Psoas muscle (tissue), 8 donors: ENCODE data around the gene PPAT. TPM values are rescaled to one million over a fixed set of nuclear protein-coding genes. Genes with fewer than 3 reads are reported as not detected.
"Not testable (repeated sequence)": the region's sequence is repeated elsewhere in the genome, so short reads cannot be mapped to it uniquely, and the experiment has no call there.

Experiments used
- ATAC-seq, 4 donors: fragments of 200-7000 bp; cut with Tn5 transposase; one replicate each; pipeline ENCODE4 v1.9.1; 2020; ENCODE audit warnings: moderate library complexity in 3 of 4, mild to moderate bottlenecking in 2 of 4
- DNase-seq, 2 donors: peaks; one replicate each; pipeline ENCODE4 v3.0.0-alpha.2; 2020
- H3K27ac ChIP-seq: fragments of 200-600 bp; one replicate; pipeline ENCODE4 v1.8.0; 2022
- H3K27me3 ChIP-seq, 3 donors: fragments of 200-600 bp in 1 of 3; one replicate each; pipeline versions ENCODE4 v1.6.1 to v1.8.0; 2013 to 2022; ENCODE audit warnings: low read length in 2 of 3, mild to moderate bottlenecking in 2 of 3, moderate library complexity in 1 of 3; ENCODE audit not compliant: insufficient read depth in 3 of 3
- H3K36me3 ChIP-seq, 2 donors: fragments of 200-600 bp in 1 of 2; one replicate each; pipeline versions ENCODE4 v1.6.1 to v1.8.0; 2013 to 2022; ENCODE audit warnings: low read depth in 1 of 2, mild to moderate bottlenecking in 1 of 2, moderate library complexity in 1 of 2; ENCODE audit not compliant: insufficient read depth in 1 of 2
- H3K4me1 ChIP-seq: fragments of 200-600 bp; one replicate; pipeline ENCODE4 v1.8.0; 2022
- H3K4me3 ChIP-seq: fragments of 200-600 bp; one replicate; pipeline ENCODE4 v1.8.0; 2022; ENCODE audit warnings: mild to moderate bottlenecking
- H3K9me3 ChIP-seq: fragments of 200-600 bp; one replicate; pipeline ENCODE4 v1.8.0; 2022
- CTCF ChIP-seq: fragments of 200-600 bp; IDR thresholded peaks from one replicate; pipeline ENCODE4 v1.8.0; 2022; ENCODE audit warnings: antibody characterized with exemption
- WGBS, 3 donors: extraction: QIAGEN DNeasy Blood & Tissue Kit; methylation state at CpG; one replicate each; pipeline versions ENCODE4 v1.1.6 to v1.1.7; 2013; 5-methylcytosine and 5-hydroxymethylcytosine counted together
- intact Hi-C, 2 donors: fragments of 100-400 bp; cut with DNase I; formaldehyde crosslinking; loops; one replicate each; pipeline versions ENCODE4 v1.11.0 to v1.14.2; 2022
- polyA plus RNA-seq, 3 donors: library from polyadenylated mRNA; stranded (reverse); fragments of 200-250 nt; gene quantifications; one replicate each; pipeline ENCODE4 v1.2.3, GENCODE V29; 2013
- total RNA-seq, 4 donors: library from RNA; stranded (reverse); fragmentation: NEBNext Ultra II Directional in 2 of 4; extraction: Animal tissue kit (Norgen Biotek cat#: 25700) in 2 of 4; gene quantifications; one replicate each; pipeline versions ENCODE4 v1.2.1 to v1.2.4, GENCODE V29; 2021 to 2023
- donor health status: healthy with polysubstance abuse.
- donor health status: DM: no; HTN: no; CAD: no; lungs with moderate emphysema.
- donor health status: Bipolar disorder and iron deficiency.
- donor health status: healthy.
- donor health status: DM: yes; HTN: yes; CAD: no.
- donor health status: DM: no; HTN: no; CAD: no.
- donor health status: DM: no; HTN: no; CAD: no.
- donor health status: DM: yes; HTN: yes; CAD: no.

Gene PPAT
- total and polyA plus RNA-seq, 7 donors = 1.8 to 8.1 (median 5.8) TPM

- 78 to 79% (median 78%) methylated on average over 6 of the region's 6 CpGs for WGBS, 3 donors
- TF ChIP-seq CTCF = no peak
- Histone ChIP-seq H3K27me3 (no peaks in the 10 kb centered on the region), H3K4me3 (peak overlapping the region; percentile 75), H3K9me3 (no peaks in the 10 kb centered on the region), H3K36me3 (peaks cover 7 to 52% of the 10 kb centered on the region in 2 donors), H3K4me1 (peaks cover 26% of the 10 kb centered on the region), H3K27ac (no peak overlapping the region)
- ATAC-seq = no peak
- intact Hi-C loops = loop anchor here in 1 of 2 donors (10.0 kb wide), 1 partner anchor 555 kb away; no protein-coding TSS in a partner anchor
- no peak for DNase-seq
Observed at GRCh38 chr4:56469489-56470210, 34.2 kb upstream of the PPAT start.

GRCh38 chr4:56468097-56468422, 32.6 kb upstream of the PPAT start:
- WGBS, 3 donors = 0 to 1% (median 1%) methylated on average over 10 of the region's 10 CpGs
- TF ChIP-seq CTCF = no peak
- Histone ChIP-seq H3K27me3 (no peaks in the 10 kb centered on the region), H3K4me1 (peaks cover 33% of the 10 kb centered on the region), H3K9me3 (no peaks in the 10 kb centered on the region), H3K27ac (peak overlapping the region; percentile 92), H3K36me3 (peaks cover 3 to 47% of the 10 kb centered on the region in 2 donors), H3K4me3 (peak overlapping the region; percentile 75)
- ATAC-seq (peak in 3 of 4 donors; percentile 44 to 56 (median 52)), DNase-seq (no peak)
- intact Hi-C loops = no loop called here

- ATAC-seq = peak; percentile 96 to 99 (median 97)
- Histone ChIP-seq H3K27ac (peak within 1 kb of the TSS; percentile 92), H3K27me3 (no peaks in the 10 kb centered on the region), H3K4me1 (peaks cover 33% of the 10 kb centered on the region), H3K9me3 (no peaks in the 10 kb centered on the region), H3K36me3 (peaks cover 3 to 47% of the 10 kb centered on the region in 2 donors), H3K4me3 (peak within 1 kb of the TSS; percentile 75)
- DNase-seq = peak; percentile 87 to 92
- WGBS, 3 donors = 0% methylated on average over 49 to 62 of the region's 62 CpGs
- no peak for TF ChIP-seq CTCF
- intact Hi-C loops = no loop called here
Observed at GRCh38 chr4:56467284-56468096, 32.1 kb upstream of the PPAT start, which contains the start of gene SRP72. Gene SRP72, plus strand, starts transcription at chr4:56467617. Its CDS starts 19 bp downstream, at chr4:56467636.

- Histone ChIP-seq H3K4me3 (peak overlapping the region; percentile 75), H3K27me3 (no peaks in the 10 kb centered on the region), H3K27ac (peak overlapping the region; percentile 92), H3K36me3 (peaks cover 3 to 47% of the 10 kb centered on the region in 2 donors), H3K4me1 (peaks cover 33% of the 10 kb centered on the region), H3K9me3 (no peaks in the 10 kb centered on the region)
- 0 to 1% (median 0%) methylated on average over 8 of the region's 8 CpGs for WGBS, 3 donors
- ATAC-seq = peak in 1 of 4 donors; percentile 16
- no peak for DNase-seq
- no peak for TF ChIP-seq CTCF
- intact Hi-C loops = no loop called here
Observed at GRCh38 chr4:56466910-56467283, 31.5 kb upstream of the PPAT start.

GRCh38 chr4:56466296-56466761, 30.9 kb upstream of the PPAT start:
- peak overlapping the region; percentile 92 for H3K27ac ChIP-seq

More at GRCh38 chr4:56466296-56466761, 30.9 kb upstream of the PPAT start:
- intact Hi-C loops, H3K27me3 ChIP-seq, H3K9me3 ChIP-seq, DNase-seq: not testable (repeated sequence)
- Histone ChIP-seq H3K4me1 (peaks cover 33% of the 10 kb centered on the region), H3K36me3 (peaks cover 0 to 47% of the 10 kb centered on the region in 2 donors), H3K4me3 (peak overlapping the region; percentile 75)
- peak; percentile 59 to 79 (median 65) for ATAC-seq
- WGBS, 3 donors = 10 to 16% (median 14%) methylated on average over 8 of the region's 8 CpGs
